Measurements from ENCODE around the gene CCL1. TPM values are rescaled to one million over a fixed set of nuclear protein-coding genes. Genes with fewer than 3 reads are reported as not detected.

Gene CCL1
- total RNA-seq, 2 donors from 2014 or later: not detected

DNA sequence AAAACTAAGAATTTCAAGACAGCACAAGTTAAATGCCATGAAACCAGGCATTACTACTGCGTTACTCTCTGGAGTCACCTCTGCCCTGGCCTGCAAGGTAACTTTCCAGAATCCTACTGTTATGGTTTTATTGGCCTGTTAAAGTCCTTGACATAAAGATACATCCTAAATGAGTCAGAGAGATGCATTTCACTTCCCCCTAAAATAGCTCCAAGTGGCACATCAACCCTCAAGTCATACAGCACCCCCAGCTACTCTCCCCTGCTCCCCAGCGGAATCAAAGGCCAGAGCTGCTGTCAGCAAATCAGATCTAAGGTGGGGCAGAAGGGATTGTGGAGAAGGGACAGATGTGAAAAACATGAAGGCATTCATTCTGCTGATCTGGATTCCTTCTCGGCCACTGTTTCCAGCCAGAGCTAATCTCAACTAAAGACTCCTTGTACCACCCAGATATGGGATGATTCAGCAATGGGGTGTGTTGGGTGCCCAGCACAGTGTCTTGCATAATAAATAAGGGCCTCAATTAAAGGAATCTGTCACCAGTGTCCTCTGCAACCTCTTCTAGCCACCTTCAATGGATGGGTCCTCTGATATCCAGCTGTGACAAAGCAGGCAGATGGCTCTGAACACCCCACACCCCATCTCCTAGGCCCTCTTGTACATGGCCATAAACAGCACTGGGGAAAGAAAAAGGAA lies 8.5 kb upstream of the CCL1 start:
- no peaks in the 10 kb centered on the region for H3K9me3 ChIP-seq
- no peak for ATAC-seq

DNA sequence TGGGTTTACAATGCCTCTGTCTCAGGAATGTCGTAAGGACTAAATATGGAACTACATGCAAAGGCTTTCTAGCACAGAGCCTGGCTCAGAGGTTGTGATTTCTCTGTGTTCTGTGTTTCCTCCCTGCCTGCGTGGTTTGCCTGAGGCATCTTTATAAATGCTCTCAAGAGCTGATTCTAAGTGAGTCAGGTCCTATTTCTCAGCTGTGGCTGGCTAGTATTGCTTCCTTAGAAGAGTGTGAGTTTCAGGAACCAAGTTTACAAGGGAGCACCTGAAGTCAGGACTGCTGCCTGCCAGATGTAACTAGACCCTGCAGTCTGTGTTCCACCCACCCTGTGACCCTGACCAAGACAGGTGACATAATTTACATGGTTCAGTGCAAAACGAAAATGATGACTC lies 8.0 kb upstream of the CCL1 start:
- ATAC-seq (no peak), DNase-seq (no peak)
- intact Hi-C loops (cut with DNase I): no loop called here
- no peaks in the 10 kb centered on the region for H3K9me3 ChIP-seq
- no peak overlapping the region for H3K27ac ChIP-seq
- TF ChIP-seq, protein P1, sequence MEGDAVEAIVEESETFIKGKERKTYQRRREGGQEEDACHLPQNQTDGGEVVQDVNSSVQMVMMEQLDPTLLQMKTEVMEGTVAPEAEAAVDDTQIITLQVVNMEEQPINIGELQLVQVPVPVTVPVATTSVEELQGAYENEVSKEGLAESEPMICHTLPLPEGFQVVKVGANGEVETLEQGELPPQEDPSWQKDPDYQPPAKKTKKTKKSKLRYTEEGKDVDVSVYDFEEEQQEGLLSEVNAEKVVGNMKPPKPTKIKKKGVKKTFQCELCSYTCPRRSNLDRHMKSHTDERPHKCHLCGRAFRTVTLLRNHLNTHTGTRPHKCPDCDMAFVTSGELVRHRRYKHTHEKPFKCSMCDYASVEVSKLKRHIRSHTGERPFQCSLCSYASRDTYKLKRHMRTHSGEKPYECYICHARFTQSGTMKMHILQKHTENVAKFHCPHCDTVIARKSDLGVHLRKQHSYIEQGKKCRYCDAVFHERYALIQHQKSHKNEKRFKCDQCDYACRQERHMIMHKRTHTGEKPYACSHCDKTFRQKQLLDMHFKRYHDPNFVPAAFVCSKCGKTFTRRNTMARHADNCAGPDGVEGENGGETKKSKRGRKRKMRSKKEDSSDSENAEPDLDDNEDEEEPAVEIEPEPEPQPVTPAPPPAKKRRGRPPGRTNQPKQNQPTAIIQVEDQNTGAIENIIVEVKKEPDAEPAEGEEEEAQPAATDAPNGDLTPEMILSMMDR (IDR thresholded peaks at IDR 0.05): no peak
- TF ChIP-seq POLR2A (IDR thresholded peaks at IDR 0.05): no peak
- no peaks in the 10 kb centered on the region for H3K4me1 ChIP-seq
- 39 to 54% methylated on average over 3 of the region's 3 CpGs for WGBS, 2 donors
- H3K4me3 ChIP-seq: no peak overlapping the region
- H3K27me3 ChIP-seq: no peaks in the 10 kb centered on the region
- no peaks in the 10 kb centered on the region for H3K36me3 ChIP-seq (replicated peaks in 1 of 2; ENCODE audit: insufficient read depth in 1 of 2, low read depth in 2 of 2)

More for the DNA sequence above, 8.5 kb upstream of the CCL1 start:
- intact Hi-C loops (cut with DNase I): no loop called here
- TF ChIP-seq, protein P1 (IDR thresholded peaks at IDR 0.05): no peak
- TF ChIP-seq POLR2A (IDR thresholded peaks at IDR 0.05): no peak
- Histone ChIP-seq H3K36me3 (replicated peaks in 1 of 2; ENCODE audit: insufficient read depth in 1 of 2, low read depth in 2 of 2) (no peaks in the 10 kb centered on the region), H3K27me3 (no peaks in the 10 kb centered on the region), H3K4me1 (no peaks in the 10 kb centered on the region), H3K27ac (no peak overlapping the region), H3K4me3 (no peak overlapping the region)
- 78 to 93% methylated on average over 3 of the region's 3 CpGs for WGBS, 2 donors
- DNase-seq: no peak

DNA sequence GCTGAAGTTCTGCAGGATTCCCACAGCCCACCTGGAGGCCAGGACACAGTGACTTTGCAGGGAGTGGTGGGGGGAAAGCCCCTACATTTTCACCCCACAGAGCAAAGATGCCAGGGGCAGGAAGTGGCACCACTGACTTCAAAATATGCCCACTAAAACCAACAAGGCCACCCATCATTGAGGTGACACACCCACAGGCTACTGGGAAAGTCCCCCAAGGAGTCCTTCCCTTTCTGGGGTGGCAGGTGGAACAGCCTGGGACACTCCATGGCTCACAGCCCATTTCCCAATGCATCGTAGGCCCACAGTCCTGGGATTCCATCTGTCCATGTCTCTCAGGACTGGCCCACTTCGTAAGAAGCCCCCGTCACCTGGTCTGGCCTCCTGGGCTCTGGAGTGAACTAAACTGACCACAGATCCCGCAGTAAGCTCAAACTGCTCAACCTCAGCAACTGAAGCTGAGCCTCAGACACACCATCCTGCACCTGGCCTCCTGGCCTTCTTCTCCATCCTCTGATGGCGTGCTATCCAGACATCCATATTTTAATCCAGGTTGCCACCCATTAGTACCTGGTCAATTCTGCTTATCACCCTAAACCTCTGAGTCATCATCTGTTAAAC lies 7.5 kb upstream of the CCL1 start:
- Histone ChIP-seq H3K4me1 (no peaks in the 10 kb centered on the region), H3K36me3 (replicated peaks in 1 of 2; ENCODE audit: insufficient read depth in 1 of 2, low read depth in 2 of 2) (no peaks in the 10 kb centered on the region), H3K4me3 (no peak overlapping the region), H3K27me3 (no peaks in the 10 kb centered on the region), H3K9me3 (no peaks in the 10 kb centered on the region), H3K27ac (no peak overlapping the region)
- whole genome bisulfite sequencing, 2 donors: 79 to 82% methylated on average over 4 to 5 of the region's 5 CpGs
- intact Hi-C loops (cut with DNase I): no loop called here
- TF ChIP-seq, protein P1 (IDR thresholded peaks at IDR 0.05): no peak
- TF ChIP-seq POLR2A (IDR thresholded peaks at IDR 0.05): no peak
- ATAC-seq (no peak), DNase-seq (no peak)

DNA sequence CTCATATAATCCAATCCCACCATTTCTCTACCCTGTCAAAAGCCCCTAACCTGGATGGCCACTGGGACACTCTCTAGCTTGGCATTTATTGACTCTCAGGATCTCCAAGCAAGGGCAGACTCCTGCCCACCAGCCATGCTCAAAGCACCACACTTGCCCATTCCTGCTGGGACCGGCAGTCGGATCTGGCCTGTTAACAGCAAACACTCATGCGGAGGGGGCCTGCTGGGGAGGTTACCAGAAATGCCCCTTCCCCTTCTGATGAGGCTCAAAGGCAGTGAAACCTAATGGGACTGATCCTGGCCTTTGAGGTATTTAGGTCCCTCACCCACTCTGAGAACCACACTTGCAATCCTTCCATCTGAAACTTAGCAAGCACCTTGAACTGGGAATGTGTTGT lies 6.5 kb upstream of the CCL1 start:
- no peaks in the 10 kb centered on the region for H3K4me1 ChIP-seq
- H3K9me3 ChIP-seq: no peaks in the 10 kb centered on the region
- H3K27me3 ChIP-seq: no peaks in the 10 kb centered on the region
- intact Hi-C loops (cut with DNase I): no loop called here
- TF ChIP-seq POLR2A (IDR thresholded peaks at IDR 0.05): no peak
- TF ChIP-seq, protein P1 (IDR thresholded peaks at IDR 0.05): no peak
- no peaks in the 10 kb centered on the region for H3K36me3 ChIP-seq (replicated peaks in 1 of 2; ENCODE audit: insufficient read depth in 1 of 2, low read depth in 2 of 2)
- no peak overlapping the region for H3K27ac ChIP-seq
- no peak overlapping the region for H3K4me3 ChIP-seq
- ATAC-seq (no peak), DNase-seq (no peak)
- 67 to 69% methylated on average over 3 of the region's 3 CpGs for WGBS, 2 donors

Data from body of pancreas (tissue), 4 donors.